Smooth muscle cell (in vitro differentiated cells): Measurements from ENCODE around the gene TP63. TPM values are rescaled to one million over a fixed set of nuclear protein-coding genes. Genes with fewer than 3 reads are reported as not detected.

Experiments used
- DNase-seq: peaks from one replicate; lab custom pipeline; 2025; ENCODE audit not compliant: unreplicated experiment; lab: John Stamatoyannopoulos, UW
- H2AFZ ChIP-seq: fragments of 200-600 bp; sonication (generic); 2 replicates; pipeline ENCODE4 v1.6.0; 2016; ENCODE audit warnings: antibody characterized with exemption, low read depth, mild to moderate bottlenecking
- H3F3A ChIP-seq: fragments of 200-600 bp; sonication (generic); 2 replicates; pipeline ENCODE4 v1.6.0; 2017; ENCODE audit warnings: antibody characterized with exemption, low read depth
- H3K27ac ChIP-seq: fragments of 200-600 bp; sonication (generic); 2 replicates; pipeline ENCODE4 v1.5.1; 2016; ENCODE audit warnings: low read depth, mild to moderate bottlenecking
- H3K27me3 ChIP-seq: fragments of 200-600 bp; sonication (generic); 2 replicates; pipeline ENCODE4 v1.6.1; 2016; ENCODE audit warnings: low read depth, mild to moderate bottlenecking
- H3K36me3 ChIP-seq: fragments of 200-600 bp; sonication (generic); 2 replicates; pipeline ENCODE4 v1.5.1; 2016; ENCODE audit warnings: low read depth
- H3K4me1 ChIP-seq: fragments of 200-600 bp; sonication (generic); 2 replicates; pipeline ENCODE4 v1.5.1; 2016; ENCODE audit warnings: low read depth
- H3K4me2 ChIP-seq: fragments of 200-600 bp; sonication (generic); 2 replicates; pipeline ENCODE4 v1.6.0; 2016; ENCODE audit warnings: mild to moderate bottlenecking
- H3K4me3 ChIP-seq: fragments of 200-600 bp; sonication (generic); 2 replicates; pipeline ENCODE4 v1.5.1; 2016; ENCODE audit warnings: mild to moderate bottlenecking
- H3K79me2 ChIP-seq: fragments of 200-600 bp; sonication (generic); 2 replicates; pipeline ENCODE4 v1.6.0; 2016; ENCODE audit warnings: low read depth, mild to moderate bottlenecking
- H3K9ac ChIP-seq: fragments of 200-600 bp; sonication (generic); 2 replicates; pipeline ENCODE4 v1.6.0; 2016; ENCODE audit warnings: low read depth
- H3K9me3 ChIP-seq: fragments of 200-600 bp; sonication (generic); replicated peaks from 2 replicates; pipeline ENCODE4 v1.5.1; 2016; ENCODE audit warnings: low read depth
- H4K20me1 ChIP-seq: fragments of 200-600 bp; sonication (generic); 2 replicates; pipeline ENCODE4 v1.6.0; 2016; ENCODE audit warnings: low read depth
- CTCF ChIP-seq: fragments of 200-600 bp; sonication (generic); IDR thresholded peaks from 2 replicates; pipeline ENCODE4 v1.5.1; 2017; ENCODE audit warnings: borderline replicate concordance, mild to moderate bottlenecking, antibody characterized with exemption; ENCODE audit not compliant: insufficient read depth, poor library complexity, severe bottlenecking
- WGBS: methylation state at CpG from one replicate; pipeline ENCODE4 v1.1.7; 2016; ENCODE audit warnings: low lambda C conversion rate; 5-methylcytosine and 5-hydroxymethylcytosine counted together
- polyA plus RNA-seq: library from polyadenylated mRNA; unstranded; fragments of >200 nt; fragmentation: Nextera tagmentation; extraction: Ambion mirVana; gene quantifications from 2 replicates; pipeline ENCODE4 v1.2.1, GENCODE V29; 2016
- total RNA-seq: library from RNA; depleted of rRNA; stranded (reverse); fragments of >200 nt; gene quantifications from 2 replicates; pipeline ENCODE4 v1.2.3, GENCODE V29; 2014

Gene TP63
- total and polyA plus RNA-seq, 2 experiments from 2014 or later = 1.9 to 27.1 TPM

- Histone ChIP-seq H3K27ac (peak overlapping the region; percentile 21), H3K4me3 (no peak overlapping the region), H3K79me2 (peaks cover 4% of the 10 kb centered on the region), H3K4me2 (no peak overlapping the region), H3K36me3 (no peaks in the 10 kb centered on the region), H3K9me3 (no peaks in the 10 kb centered on the region), H3K27me3 (no peaks in the 10 kb centered on the region), H3K4me1 (peaks cover 7% of the 10 kb centered on the region), H4K20me1 (no peaks in the 10 kb centered on the region), H3F3A (no peaks in the 10 kb centered on the region), H3K9ac (no peak overlapping the region), H2AFZ (no peak overlapping the region)
- 67% methylated on average over 1 of the region's 1 CpG for WGBS
- DNase-seq = no peak
- no peak for TF ChIP-seq CTCF
These were observed 168.2 kb downstream of the TP63 start for GRCh38 chr3:189799366-189799765.

- TF ChIP-seq CTCF = no peak
- Histone ChIP-seq H3F3A (no peaks in the 10 kb centered on the region), H2AFZ (no peak overlapping the region), H3K4me2 (no peak overlapping the region), H3K27me3 (no peaks in the 10 kb centered on the region), H4K20me1 (no peaks in the 10 kb centered on the region), H3K79me2 (peaks cover 4% of the 10 kb centered on the region), H3K9me3 (no peaks in the 10 kb centered on the region), H3K36me3 (no peaks in the 10 kb centered on the region), H3K9ac (no peak overlapping the region), H3K4me1 (peaks cover 7% of the 10 kb centered on the region), H3K4me3 (no peak overlapping the region), H3K27ac (peak overlapping the region; percentile 21)
- DNase-seq = no peak
- 85% methylated on average over 7 of the region's 7 CpGs for WGBS
These were observed 169.2 kb downstream of the TP63 start for GRCh38 chr3:189800436-189800835.

- no peaks in the 10 kb centered on the region for H3K27me3 ChIP-seq
- no peaks in the 10 kb centered on the region for H3K9me3 ChIP-seq
- no peak overlapping the region for H3K27ac ChIP-seq
- H3F3A ChIP-seq = no peaks in the 10 kb centered on the region
- H3K4me3 ChIP-seq = no peak overlapping the region
- H3K4me1 ChIP-seq = peaks cover 12% of the 10 kb centered on the region
- no peak overlapping the region for H3K4me2 ChIP-seq
- no peak overlapping the region for H3K9ac ChIP-seq
- H4K20me1 ChIP-seq = no peaks in the 10 kb centered on the region
- H3K79me2 ChIP-seq = no peaks in the 10 kb centered on the region
- no peak for TF ChIP-seq CTCF
- WGBS = 83% methylated on average over 2 of the region's 2 CpGs
- no peak for DNase-seq
- no peaks in the 10 kb centered on the region for H3K36me3 ChIP-seq
- H2AFZ ChIP-seq = no peak overlapping the region
These were observed 172.1 kb downstream of the TP63 start for GRCh38 chr3:189803254-189803653.

GRCh38 chr3:189805375-189806067 is 174.3 kb downstream of the TP63 start:
- no peaks in the 10 kb centered on the region for H3K9me3 ChIP-seq
- H4K20me1 ChIP-seq = no peaks in the 10 kb centered on the region
- TF ChIP-seq CTCF = no peak
- H3F3A ChIP-seq = no peaks in the 10 kb centered on the region
- H3K9ac ChIP-seq = no peak overlapping the region
- H2AFZ ChIP-seq = no peak overlapping the region
- no peaks in the 10 kb centered on the region for H3K79me2 ChIP-seq
- H3K27me3 ChIP-seq = no peaks in the 10 kb centered on the region
- H3K36me3 ChIP-seq = no peaks in the 10 kb centered on the region
- 70% methylated on average over 4 of the region's 4 CpGs for WGBS
- H3K4me2 ChIP-seq = no peak overlapping the region
- no peak for DNase-seq
- H3K4me1 ChIP-seq = peaks cover 5% of the 10 kb centered on the region
- H3K4me3 ChIP-seq = no peak overlapping the region
- peak overlapping the region; percentile 10 for H3K27ac ChIP-seq
